Measurements from ENCODE around the gene FEN1.

- TF ChIP-seq CTCF (IDR thresholded peaks at IDR 0.05): peak in 4 of 5 experiments; percentile 23 to 50 (median 27)
- TF ChIP-seq EP300 (IDR thresholded peaks at IDR 0.05): no peak
Measured at GRCh38 chr11:61787928-61788491, 4.7 kb upstream of the FEN1 start.
